Right ventricle myocardium superior (tissue), 1 donor: ENCODE data around the gene TNFRSF18. TPM values are rescaled to one million over a fixed set of nuclear protein-coding genes. Genes with fewer than 3 reads are reported as not detected.
"Not testable (repeated sequence)": the region's sequence is repeated elsewhere in the genome, so short reads cannot be mapped to it uniquely, and the experiment has no call there.

ENCODE experiments used
- ATAC-seq: fragments of 200-7000 bp; cut with Tn5 transposase; one replicate; pipeline ENCODE4 v1.9.1; 2020; ENCODE audit warnings: mild to moderate bottlenecking; ENCODE audit not compliant: poor library complexity
- DNase-seq: peaks from one replicate; pipeline ENCODE4 v3.0.0-alpha.2; 2020
- intact Hi-C: fragments of 100-400 bp; cut with DNase I; formaldehyde crosslinking; loops from one replicate; pipeline ENCODE4 v1.11.2; 2022
- total RNA-seq: library from RNA; stranded (reverse); fragmentation: NEBNext Ultra II Directional; extraction: Animal tissue kit (Norgen Biotek cat#: 25700); gene quantifications from one replicate; pipeline ENCODE4 v1.2.1, GENCODE V29; 2021
- donor health status: DM: no; HTN: yes; CAD: no; lungs with severe emphysema.

The TNFRSF18 gene
- total RNA-seq, 1 donor from 2014 or later: 0.32 TPM

DNA sequence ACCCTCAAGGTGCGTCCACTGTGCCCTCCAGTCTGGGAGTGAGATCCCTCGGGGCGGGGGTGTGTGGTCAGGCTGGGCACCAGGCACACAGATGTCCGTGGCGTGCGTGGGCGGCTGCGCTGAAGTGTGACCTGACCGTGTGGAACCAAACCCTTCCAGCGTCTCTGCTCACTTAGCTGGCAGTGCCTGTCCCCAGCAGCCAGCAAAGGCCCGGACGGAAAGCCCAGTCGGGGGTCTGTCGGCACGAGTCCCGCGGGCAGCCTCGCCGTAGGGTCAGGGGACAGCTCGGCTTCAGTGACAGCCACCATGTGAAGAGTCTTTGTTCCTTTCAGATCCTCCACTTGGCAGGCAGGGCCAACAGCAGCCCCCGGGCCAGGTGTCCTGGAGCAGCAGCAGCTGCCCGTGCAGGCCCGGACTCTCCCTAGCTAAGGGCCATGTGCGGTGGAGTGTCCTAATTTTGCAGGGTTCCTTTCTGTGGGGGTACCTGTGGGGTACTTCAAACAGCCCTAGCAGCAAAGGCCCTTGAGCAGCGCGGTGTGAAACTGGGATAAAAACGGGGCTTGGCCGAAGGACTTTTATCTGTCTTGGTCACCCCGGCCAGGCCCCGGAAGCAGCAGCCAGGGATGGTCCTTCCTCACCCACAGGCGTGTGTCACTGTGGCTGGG, 21.2 kb downstream of the TNFRSF18 start:
- peak; percentile 39 for DNase-seq
- intact Hi-C loops: no loop called here
- ATAC-seq: no peak

GRCh38 chr1:1183833-1184775, 22.3 kb downstream of the TNFRSF18 start:
- ATAC-seq (no peak), DNase-seq (peak; percentile 27)
- intact Hi-C loops: no loop called here

DNA sequence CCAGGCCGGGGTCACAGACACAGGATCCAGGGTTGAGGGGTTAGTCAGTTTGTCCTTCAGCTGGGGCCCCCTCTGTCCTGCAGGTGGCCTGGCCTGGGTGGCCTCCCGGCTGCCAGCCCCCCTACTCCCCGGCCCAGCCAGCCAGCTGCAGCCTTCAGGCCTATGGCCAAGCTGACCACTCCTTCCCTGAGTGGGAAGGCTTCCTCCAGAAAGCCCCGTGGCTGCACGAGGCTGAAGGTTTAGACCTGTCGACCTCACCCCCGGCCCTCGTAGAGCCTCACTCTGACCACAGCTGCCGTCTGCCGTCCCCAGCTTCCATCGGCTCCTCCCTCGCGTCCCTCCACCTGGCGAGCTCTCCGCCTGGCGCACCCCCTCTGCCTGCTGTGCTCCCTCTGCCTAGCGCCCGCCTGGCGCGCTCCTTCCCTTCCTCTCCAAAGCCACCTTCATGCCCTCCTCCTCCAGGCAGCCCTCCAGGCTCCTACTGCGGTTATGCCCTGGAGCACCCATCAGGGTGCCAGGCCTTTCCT, 23.1 kb downstream of the TNFRSF18 start:
- intact Hi-C loops: no loop called here
- ATAC-seq (peak; percentile 11), DNase-seq (peak; percentile 29)

DNA sequence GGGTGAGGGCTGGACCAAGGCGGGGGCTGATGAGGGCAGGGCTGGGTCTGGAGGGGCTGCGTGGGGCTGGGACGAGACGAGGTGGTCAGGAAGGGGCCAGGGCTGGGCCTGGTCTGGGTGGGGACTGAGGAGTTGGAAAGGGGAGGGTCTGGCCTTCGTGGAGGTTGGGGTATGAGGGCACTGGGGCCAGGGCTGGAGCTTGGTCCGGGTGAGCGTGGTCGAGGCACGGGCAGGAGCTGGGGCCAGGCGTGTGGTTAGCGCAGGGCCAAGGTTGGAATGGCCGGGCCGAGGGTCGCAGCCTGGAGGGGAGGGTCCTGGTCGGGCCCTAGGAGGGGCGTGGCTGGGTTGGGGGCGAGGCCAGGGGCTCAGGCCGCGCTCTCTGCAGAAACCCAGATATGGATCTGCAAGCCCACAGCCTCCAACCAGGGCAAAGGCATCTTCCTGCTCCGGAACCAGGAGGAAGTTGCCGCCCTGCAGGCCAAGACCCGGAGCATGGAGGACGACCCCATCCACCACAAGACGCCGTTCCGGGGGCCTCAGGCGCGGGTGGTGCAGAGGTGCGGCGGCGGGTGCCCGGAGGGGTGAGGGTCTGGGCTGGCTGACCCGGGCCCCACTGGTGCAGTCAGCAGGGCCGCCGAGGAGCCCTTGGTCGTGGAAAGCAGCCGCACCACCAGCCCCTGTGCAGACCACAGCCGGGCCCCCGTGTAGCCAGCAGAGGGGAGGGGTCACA, 23.7 kb downstream of the TNFRSF18 start:
- peak; percentile 16 for ATAC-seq
- intact Hi-C loops: no loop called here

GRCh38 chr1:1181938-1182410, 24.4 kb downstream of the TNFRSF18 start:
- DNase-seq (peak; percentile 30), ATAC-seq (no peak)
- intact Hi-C loops: no loop called here

More for the DNA sequence above, 23.7 kb downstream of the TNFRSF18 start:
- peak; percentile 43 for DNase-seq

GRCh38 chr1:1181129-1181937, 25.1 kb downstream of the TNFRSF18 start:
- DNase-seq: peak; percentile 30
- intact Hi-C loops: no loop called here
- ATAC-seq: no peak

GRCh38 chr1:1179983-1180861, 26.2 kb downstream of the TNFRSF18 start:
- no peak for ATAC-seq
- peak; percentile 34 for DNase-seq
- intact Hi-C loops: no loop called here

DNA sequence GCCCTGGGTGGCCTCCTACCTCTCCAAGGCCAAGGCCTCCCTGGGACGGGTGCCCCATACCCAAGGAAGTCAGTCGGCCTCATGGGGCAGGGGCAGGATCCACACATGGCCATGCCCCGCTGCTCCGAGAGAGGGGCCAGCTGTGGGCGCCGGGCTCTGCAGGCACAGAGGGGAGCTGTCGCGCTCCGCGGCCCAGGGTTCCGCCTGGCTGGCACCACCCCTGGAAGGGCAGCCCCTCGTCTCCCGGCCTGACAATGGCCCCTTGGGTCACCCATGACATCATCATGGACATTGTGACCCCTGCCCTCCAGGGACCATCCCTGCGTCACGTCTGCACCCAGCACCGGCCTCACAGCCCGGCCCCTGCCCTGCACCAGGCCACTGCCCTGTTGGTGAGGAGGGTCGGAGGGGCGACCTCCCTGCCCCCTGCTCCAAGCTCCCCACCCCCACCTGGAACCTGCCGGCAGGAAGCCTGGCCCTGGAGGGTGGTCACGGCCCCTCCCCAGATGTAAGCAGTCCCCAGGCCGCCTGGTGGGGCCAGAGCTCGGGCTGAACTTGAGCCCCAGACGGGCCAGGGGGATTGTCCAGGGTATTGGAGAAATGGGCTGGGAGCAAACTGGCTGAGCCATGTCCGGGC, 26.9 kb downstream of the TNFRSF18 start:
- ATAC-seq (no peak), DNase-seq (no peak)
- intact Hi-C loops: no loop called here

DNA sequence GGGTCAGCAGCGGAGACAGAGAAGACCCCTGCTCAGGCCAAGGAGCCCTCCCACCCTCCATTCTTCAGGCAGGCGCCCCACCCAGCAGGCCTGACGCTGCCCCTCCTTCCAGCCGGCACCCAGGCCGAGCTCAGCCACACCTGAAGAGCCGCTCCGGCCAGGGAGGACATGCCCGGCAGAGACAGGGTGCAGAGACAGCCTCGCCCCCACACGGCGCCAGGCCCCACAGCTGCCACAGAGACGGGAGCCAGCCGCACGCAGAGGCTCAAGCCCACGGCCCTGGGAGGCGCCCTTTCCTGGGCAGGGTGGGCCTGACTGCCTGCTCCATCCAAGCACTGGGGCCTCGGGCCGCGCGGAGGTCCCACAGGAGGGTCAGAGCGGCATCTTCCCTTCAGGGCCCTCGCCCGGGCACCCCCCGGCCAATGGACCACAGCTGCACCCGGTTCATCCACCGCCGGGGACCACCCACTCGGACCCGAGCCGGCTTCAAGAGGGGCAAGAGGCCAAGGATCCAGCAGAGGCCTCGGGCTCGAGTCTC, 27.5 kb downstream of the TNFRSF18 start:
- ATAC-seq (no peak), DNase-seq (peak; percentile 30)
- intact Hi-C loops: no loop called here

GRCh38 chr1:1177452-1178206, 28.8 kb downstream of the TNFRSF18 start:
- no peak for ATAC-seq
- intact Hi-C loops: no loop called here
- no peak for DNase-seq

GRCh38 chr1:1176931-1177330, 29.5 kb downstream of the TNFRSF18 start:
- ATAC-seq: no peak
- no peak for DNase-seq
- intact Hi-C loops: no loop called here

DNA sequence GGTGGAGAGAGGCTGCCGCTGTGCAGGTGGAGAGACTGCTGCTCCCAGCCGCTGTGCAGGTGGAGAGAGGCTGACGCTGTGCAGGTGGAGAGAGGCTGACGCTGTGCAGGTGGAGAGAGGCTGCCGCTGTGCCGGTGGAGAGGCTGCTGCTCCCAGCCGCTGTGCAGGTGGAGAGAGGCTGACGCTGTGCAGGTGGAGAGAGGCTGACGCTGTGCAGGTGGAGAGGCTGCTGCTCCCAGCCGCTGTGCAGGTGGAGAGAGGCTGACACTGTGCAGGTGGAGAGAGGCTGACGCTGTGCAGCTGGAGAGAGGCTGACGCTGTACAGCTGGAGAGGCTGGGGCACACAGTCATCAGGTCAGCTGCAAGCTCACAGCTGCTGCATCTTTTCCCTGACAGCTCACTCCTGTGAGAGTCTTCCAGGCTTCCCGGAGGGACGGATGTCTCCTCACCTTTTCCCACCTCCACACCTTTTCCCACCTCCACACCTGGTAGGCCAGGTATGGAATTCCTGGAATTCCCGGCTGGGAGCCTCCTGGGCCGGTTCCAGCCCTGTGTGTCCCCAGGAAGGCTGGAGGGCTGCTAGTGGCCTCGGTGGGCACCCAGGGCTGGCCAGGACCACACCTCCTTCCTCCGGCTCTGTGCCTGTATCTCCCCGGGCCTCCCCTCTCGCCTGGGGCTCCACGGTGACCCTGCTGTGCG, 30.2 kb downstream of the TNFRSF18 start:
- intact Hi-C loops, ATAC-seq: not testable (repeated sequence)
- DNase-seq: peak; percentile 27

DNA sequence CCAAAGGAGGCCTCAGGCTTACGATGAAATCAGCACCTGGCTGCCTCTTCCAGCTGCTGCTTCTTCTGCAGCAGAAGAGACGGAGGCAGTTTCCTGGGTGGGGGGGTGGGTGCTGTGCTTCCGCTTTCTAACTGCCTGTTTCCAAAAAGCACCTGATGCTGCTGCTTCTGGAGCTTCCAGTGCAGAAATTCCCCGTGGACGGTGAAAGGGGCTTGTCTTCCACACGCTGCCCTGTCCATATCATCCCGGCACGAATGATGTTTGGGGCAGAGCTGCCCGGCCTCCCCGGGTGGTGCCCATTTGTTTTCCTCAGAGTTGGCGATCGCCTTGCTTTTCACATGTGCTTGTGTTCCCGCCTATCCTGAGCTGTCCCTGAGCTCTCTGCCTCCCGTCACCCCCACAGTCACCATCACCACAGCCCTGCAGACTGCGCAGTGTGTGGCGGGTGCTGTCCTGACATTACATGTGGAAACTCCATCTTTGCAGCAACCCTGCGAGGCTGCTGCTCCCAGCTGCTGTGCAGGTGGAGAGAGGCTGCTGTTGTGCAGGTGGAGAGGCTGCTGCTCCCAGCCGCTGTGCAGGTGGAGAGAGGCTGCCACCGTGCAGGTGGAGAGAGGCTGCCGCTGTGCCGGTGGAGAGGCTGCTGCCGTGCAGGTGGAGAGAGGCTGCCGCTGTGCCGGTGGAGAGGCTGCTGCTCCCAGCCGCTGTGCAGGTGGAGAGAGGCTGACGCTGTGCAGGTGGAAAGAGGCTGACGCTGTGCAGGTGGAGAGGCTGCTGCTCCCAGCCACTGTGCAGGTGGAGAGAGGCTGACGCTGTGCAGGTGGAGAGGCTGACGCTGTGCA, 30.9 kb downstream of the TNFRSF18 start:
- no peak for ATAC-seq
- intact Hi-C loops: no loop called here
- no peak for DNase-seq

GRCh38 chr1:1173793-1174415, 32.5 kb downstream of the TNFRSF18 start, which contains the start of gene TTLL10:
TSS of gene TTLL10 (plus strand) at chr1:1173880. CDS start at chr1:1179216, 5,336 bp downstream.
- intact Hi-C loops: no loop called here
- DNase-seq (peak; percentile 38), ATAC-seq (peak; percentile 18)
